Measurements from ENCODE around the gene EXOC7.

DNA sequence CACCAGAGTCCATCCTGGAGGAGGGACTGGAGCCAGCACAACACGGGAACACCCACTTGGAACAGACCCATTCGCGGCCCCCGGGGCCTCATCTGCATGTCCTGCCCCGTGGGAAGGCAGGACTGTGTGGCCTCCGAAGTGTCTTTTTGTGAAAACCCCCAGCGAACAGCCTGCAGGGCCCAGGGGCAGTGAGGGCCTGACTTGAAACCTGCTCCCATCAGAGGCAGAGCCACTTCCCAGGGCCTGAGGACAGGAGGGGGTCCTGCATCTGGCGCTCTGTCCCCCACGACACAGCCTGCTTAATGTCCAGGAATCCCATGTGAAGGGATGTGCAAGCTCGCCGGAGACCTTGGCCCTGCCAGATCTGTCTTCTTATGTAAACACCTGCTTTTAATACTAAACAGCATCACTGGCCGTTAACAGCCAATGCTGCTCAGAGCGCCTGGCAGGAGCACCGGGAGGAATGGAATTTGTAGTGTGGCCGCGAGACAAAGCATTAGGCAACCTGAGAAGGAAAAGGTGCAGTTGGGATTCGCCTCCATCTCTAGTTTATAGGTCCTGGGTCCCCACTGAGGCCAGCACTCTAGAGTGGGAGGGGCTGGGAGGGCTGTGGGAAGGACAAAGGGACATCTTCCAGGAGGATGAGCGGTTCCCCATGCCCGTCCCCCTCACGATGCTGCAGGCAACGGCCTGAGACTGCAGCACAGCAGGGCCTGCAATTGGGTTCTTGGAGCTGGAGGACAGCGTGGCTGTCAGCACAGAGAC is 66.9 kb downstream of the EXOC7 start:
- TF ChIP-seq, protein P1, sequence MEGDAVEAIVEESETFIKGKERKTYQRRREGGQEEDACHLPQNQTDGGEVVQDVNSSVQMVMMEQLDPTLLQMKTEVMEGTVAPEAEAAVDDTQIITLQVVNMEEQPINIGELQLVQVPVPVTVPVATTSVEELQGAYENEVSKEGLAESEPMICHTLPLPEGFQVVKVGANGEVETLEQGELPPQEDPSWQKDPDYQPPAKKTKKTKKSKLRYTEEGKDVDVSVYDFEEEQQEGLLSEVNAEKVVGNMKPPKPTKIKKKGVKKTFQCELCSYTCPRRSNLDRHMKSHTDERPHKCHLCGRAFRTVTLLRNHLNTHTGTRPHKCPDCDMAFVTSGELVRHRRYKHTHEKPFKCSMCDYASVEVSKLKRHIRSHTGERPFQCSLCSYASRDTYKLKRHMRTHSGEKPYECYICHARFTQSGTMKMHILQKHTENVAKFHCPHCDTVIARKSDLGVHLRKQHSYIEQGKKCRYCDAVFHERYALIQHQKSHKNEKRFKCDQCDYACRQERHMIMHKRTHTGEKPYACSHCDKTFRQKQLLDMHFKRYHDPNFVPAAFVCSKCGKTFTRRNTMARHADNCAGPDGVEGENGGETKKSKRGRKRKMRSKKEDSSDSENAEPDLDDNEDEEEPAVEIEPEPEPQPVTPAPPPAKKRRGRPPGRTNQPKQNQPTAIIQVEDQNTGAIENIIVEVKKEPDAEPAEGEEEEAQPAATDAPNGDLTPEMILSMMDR (IDR thresholded peaks at IDR 0.05) = no peak
- TF ChIP-seq POLR2A (IDR thresholded peaks at IDR 0.05) = no peak
